Anterior cingulate cortex (tissue), 58 donors: Measurements from ENCODE around the gene CDR2L.

ENCODE experiments used
- DNase-seq, 58 donors: peaks; one replicate each; lab custom pipeline; 2025; lab: John Stamatoyannopoulos, UW

CDR2L gene

GRCh38 chr17:74978240-74978639 lies 9.2 kb upstream of the CDR2L start:
- no peak for DNase-seq

GRCh38 chr17:74979408-74980146 lies 7.9 kb upstream of the CDR2L start:
- no peak for DNase-seq

GRCh38 chr17:74981318-74981978 lies 6.0 kb upstream of the CDR2L start:
- no peak for DNase-seq

GRCh38 chr17:74981979-74982662 lies 5.3 kb upstream of the CDR2L start:
- DNase-seq = peak in 57 of 58 donors; percentile 39 to 95 (median 83)

GRCh38 chr17:74982663-74983313 lies 4.6 kb upstream of the CDR2L start:
- peak in 13 of 58 donors; percentile 36 to 75 (median 47) for DNase-seq

GRCh38 chr17:74986206-74986576 lies 1.2 kb upstream of the CDR2L start:
- DNase-seq = no peak

GRCh38 chr17:74987909-74988711 lies 678 bp downstream of the CDR2L start:
- peak in 55 of 58 donors; percentile 12 to 82 (median 57) for DNase-seq

- no peak for DNase-seq
These were observed 3.2 kb downstream of the CDR2L start for GRCh38 chr17:74990581-74991105.

- DNase-seq = no peak
These were observed 4.8 kb downstream of the CDR2L start for GRCh38 chr17:74992223-74992622.

- no peak for DNase-seq
These were observed 7.0 kb downstream of the CDR2L start for GRCh38 chr17:74994440-74994839.

- no peak for DNase-seq
These were observed 8.4 kb downstream of the CDR2L start for GRCh38 chr17:74995847-74996246.

- DNase-seq = no peak
These were observed 11.4 kb downstream of the CDR2L start for GRCh38 chr17:74998783-74999182.

- no peak for DNase-seq
These were observed 12.1 kb downstream of the CDR2L start for GRCh38 chr17:74999523-74999922.

GRCh38 chr17:75001915-75002843 lies 14.7 kb downstream of the CDR2L start:
- DNase-seq = no peak

GRCh38 chr17:75003070-75003956 lies 15.9 kb downstream of the CDR2L start:
- DNase-seq = no peak

- DNase-seq = no peak
These were observed 16.5 kb downstream of the CDR2L start for GRCh38 chr17:75003957-75004355.

GRCh38 chr17:75004371-75004770 lies 16.9 kb downstream of the CDR2L start:
- DNase-seq = no peak

GRCh38 chr17:75005291-75005690 lies 17.9 kb downstream of the CDR2L start:
- DNase-seq = no peak
